HEK293T (cell line): ENCODE measurements around the gene EFNA5.

Experiments used
- ARNT ChIP-seq: fragments of 450-650 bp; IDR thresholded peaks from 2 replicates; pipeline ENCODE4 v1.6.1; 2017; ENCODE audit warnings: mild to moderate bottlenecking
- BHLHE40 ChIP-seq: fragments of 450-650 bp; IDR thresholded peaks from 2 replicates; pipeline ENCODE4 v1.6.1; 2016; ENCODE audit warnings: mild to moderate bottlenecking, moderate library complexity, borderline replicate concordance
- ELF4 ChIP-seq: fragments of 450-650 bp; IDR thresholded peaks from 2 replicates; pipeline ENCODE4 v1.6.1; 2017; ENCODE audit warnings: antibody characterized with exemption
- FOXM1 ChIP-seq: fragments of 450-650 bp; IDR thresholded peaks from 2 replicates; pipeline ENCODE4 v1.6.1; 2017; ENCODE audit warnings: mild to moderate bottlenecking, borderline replicate concordance
- HDGF ChIP-seq: fragments of 450-650 bp; IDR thresholded peaks from 2 replicates; pipeline ENCODE4 v1.6.1; 2017; ENCODE audit warnings: antibody characterized with exemption, borderline replicate concordance
- SUZ12 ChIP-seq: fragments of 450-650 bp; IDR thresholded peaks from 2 replicates; pipeline ENCODE4 v1.6.1; 2016; ENCODE audit warnings: mild to moderate bottlenecking
- TARDBP ChIP-seq: fragments of 450-650 bp; IDR thresholded peaks from 2 replicates; pipeline ENCODE4 v1.6.1; 2016

- TF ChIP-seq SUZ12 = no peak
- no peak for TF ChIP-seq HDGF
- no peak for TF ChIP-seq TARDBP
- no peak for TF ChIP-seq ARNT
- no peak for TF ChIP-seq ELF4
- TF ChIP-seq FOXM1 = no peak
- no peak for TF ChIP-seq BHLHE40
These were observed 3.9 kb upstream of the EFNA5 start for GRCh38 chr5:107674655-107675054.
